HT1080 (cell line): Measurements from ENCODE around the gene CAMK2A. TPM values are rescaled to one million over a fixed set of nuclear protein-coding genes. Genes with fewer than 3 reads are reported as not detected.

Source experiments
- DNase-seq: peaks from one replicate; pipeline ENCODE4 v3.0.0-alpha.2; 2015; ENCODE audit warnings: low read depth
- total RNA-seq: library from RNA; depleted of rRNA; stranded (reverse); fragments of >200 nt; shearing (Covaris generic); gene quantifications from 2 replicates; pipeline ENCODE4 v1.2.3, GENCODE V29; 2014

CAMK2A gene
- total RNA-seq, 1 experiment from 2014 or later: not detected

DNA sequence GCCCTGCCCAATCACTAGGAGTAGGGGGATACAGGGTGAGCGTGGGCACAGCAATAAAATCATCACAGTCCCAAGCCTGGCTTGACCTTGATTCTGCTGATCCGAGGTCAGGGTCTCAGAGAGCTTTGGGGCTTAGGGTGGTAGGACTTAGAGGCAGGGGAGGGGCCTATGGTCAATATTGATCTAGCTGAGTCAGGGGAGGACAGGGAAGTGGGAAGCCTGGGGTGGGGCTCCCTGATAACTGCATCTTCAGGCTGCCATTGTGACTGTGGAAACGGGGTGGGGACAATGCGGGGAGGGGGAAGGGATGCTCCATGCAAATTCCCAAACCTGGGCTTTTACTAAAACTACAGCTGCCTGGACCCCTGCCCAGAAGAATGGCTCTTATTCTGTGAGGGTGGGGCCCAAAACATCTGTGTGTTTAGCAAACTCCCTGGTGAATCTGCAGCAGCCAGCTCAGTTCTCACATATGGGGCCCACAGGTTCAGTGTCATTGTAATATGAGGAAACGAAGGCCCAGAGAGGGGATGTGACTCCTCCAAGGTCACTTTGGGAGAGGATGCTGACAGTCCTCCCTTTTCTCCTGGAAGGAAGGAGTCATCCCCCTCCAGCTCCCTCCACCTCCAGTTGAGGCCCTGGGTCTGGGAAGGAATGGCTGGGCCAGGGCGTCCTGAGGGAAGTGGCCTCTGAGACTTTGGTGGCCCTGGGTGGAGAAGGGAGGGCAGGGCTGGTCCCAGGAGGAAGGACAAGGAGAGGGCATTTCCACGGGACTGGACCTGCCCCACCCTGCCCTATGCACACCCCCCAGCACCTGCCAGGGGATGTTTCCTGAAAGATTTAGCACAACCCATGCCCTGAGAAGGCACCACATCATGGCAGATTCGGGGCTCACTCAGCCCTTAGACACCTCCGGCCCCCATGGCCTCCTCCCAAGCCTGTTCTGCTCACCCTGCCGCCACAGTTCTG is 73.3 kb downstream of the CAMK2A start:
- no peak for DNase-seq

DNA sequence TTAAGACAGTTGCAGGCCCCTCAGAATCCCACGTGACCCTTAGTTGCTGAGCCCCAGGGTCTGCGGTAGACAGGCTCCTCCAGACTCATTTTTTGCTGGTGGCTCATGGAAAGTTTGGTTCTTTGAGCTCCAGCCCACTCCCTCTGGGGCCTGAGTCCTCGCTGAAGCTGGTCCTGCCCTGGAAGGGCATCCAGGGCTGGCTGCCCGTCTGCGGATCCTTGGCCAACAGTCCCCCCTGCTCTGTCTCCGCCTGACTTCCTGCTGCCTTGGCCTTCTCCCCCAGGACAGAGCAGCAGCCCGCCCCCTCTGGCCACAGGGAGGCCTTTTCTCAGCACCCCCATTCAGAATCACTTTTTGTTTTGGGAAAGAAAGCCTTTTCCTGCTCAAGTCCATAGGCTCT is 75.3 kb downstream of the CAMK2A start:
- no peak for DNase-seq

DNA sequence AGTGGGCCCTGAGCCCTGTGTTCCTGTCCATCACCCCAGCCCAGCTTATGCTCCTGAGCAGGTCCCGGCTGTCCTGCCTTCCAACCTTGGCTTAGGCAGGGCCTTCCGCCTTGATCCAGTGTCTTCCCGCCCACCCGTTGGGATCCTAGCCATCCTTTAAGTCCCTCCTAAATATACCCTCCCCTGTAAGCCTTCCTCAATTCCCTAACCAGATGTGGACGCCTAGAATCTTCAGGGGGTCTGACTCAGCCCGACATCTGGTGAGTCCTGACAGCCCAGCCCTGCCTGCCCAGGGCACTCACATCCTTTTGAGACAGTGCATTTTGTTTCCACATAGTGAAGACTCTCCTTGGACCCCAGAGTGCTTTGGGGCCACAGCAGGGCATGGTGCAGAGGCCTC is 76.0 kb downstream of the CAMK2A start:
- DNase-seq: peak; percentile 18

DNA sequence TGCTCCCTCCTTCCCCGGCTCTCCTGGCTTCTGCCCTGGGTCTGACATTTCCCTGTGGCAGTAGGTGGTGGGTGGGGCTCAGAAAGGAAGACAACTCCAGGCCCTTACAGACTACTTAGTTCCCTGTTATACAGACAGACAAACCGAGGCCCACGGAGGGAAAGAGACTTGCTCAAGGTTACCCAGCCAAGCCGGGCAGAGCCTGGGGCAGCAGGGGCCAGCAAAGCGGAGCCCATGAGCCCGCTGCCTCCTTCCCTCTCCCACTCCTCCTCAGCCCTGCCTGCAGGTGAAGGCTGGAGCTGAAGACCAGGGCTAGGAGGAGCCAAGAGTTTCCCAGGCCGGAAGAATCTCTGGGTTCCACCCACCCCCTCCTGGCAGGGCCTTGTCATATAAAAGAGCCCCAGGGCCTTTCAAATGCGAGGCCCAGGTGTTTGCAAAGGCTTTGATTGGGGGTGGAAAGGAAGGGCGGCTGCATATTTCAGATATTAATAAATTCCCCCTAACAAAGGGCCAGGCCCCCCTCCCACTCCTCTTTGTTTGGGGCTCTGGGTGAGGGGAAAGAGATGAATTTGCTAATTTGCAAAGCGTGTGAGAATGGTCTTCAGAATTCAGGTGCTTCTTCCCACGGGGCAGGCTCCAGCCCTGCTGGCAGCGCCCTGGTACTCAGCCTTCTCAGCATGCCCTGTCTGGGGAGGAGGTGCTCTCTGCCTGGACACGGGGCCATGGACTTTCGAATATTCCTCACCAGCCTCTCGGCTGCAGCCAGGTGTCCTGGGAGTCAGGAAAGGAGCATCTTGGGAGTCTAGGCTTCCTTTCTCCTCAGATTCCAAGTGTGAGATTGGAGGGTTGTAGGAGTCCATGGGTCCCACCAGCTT is 78.2 kb downstream of the CAMK2A start:
- no peak for DNase-seq

GRCh38 chr5:150210644-150211043 is 78.9 kb downstream of the CAMK2A start:
- DNase-seq: no peak

DNA sequence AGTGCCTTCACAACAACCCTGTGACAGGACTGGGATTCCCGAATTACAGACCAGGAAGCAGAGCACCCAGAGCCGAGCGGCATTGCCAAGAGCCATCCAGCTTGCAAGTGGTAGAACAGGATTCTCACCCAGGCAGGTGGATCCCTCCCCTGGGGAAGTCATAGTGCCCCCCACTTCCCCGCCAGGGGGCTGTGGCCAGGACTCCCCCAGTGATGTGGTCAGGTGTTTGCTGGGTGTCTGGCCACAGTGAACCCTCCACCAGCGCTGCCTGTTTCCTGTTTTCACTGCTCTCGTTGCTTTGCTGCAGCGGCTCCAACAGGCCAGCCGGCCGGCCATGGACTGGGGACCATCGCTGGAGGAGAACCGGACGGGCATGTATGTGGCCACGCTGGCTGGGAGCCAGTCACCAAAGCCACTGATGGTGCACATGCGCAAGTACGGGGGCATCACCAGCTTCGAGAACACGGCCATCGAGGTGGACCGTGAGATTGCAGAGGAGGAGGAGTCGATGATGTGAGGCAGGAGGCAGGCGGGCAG is 80.4 kb downstream of the CAMK2A start:
- peak; percentile 81 for DNase-seq

DNA sequence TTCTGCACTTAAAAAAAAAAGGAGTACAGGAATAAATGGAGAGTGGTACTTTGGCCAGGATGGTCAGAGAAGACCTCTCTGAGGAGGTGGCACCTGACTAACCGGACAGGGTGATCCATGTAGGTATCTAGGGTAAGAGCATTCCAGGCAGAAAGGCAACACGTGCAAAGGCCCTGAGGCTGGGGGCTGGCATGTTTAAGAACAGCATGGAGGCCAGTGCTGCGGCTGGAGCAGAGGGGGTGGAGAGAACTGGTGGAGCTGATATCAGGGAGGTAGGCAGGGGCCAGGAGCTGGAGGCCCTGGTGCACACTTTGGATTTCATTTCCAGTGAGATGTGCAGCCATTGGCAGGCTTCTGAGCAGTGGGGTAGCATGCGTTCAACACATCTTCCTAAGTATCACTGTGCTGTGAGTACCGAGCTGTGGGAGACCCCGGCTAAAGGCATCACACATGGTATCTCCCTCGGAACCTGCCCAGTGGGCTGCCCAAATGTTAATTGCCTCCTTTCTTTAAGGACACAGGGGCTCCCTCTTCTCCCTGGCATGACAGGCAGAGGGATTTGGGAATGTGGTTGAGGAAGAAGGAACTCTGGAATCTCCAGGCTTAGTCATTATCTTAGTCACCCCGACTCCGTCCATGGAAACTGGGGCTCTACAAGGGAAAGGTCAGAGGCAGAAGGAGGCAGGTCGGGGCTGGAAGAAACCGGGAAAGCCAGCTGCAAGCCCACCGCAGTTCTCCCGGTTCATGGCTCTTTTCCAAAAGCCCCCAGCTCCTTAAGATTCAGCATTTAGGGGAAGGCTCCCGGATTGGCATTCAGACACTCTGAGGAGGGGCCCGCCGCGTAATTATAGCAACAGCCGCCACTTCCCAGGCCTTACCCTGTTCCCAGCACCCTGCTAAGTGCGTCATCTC is 81.1 kb downstream of the CAMK2A start:
- peak; percentile 89 for DNase-seq

DNA sequence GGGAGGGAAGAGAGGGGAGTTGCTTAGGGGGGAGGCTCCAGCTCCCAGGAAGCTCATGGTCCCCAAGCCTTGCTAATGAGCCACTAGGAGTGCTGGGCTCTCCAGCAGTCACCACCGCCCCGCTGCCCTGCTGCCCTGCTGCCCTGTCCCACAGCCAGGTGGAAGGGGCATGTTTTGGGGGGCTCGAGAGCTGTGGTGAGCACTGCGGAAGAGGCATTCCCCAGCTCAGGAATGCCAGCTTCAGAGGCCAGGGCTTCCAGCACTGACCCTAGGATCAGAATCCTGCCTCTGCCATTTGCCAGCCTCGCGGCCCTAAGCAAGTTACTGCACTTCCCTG is 82.8 kb downstream of the CAMK2A start:
- DNase-seq: no peak

- DNase-seq: no peak
Measured at GRCh38 chr5:150206098-150206778, 83.3 kb downstream of the CAMK2A start.

DNA sequence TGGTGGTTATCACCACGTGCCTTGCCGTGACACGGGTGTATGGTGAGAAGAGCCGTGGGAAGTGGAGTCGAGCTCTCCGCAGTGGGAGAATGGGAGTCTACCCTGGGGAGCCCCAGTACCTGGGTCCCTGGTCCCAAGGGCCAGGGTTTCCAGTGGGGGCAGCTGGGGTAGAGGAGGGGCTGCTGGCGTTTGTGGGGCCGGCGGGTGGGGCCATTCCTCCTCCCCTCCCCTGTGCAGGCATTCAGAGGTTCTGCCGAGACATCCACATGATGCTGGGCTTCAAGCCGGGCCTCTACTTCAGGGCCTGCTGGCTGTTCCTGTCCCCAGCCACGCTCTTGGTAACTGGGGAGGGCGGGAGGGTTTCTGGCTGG is 85.0 kb downstream of the CAMK2A start:
- DNase-seq: no peak

- DNase-seq: no peak
Measured at GRCh38 chr5:150203832-150204589, 85.6 kb downstream of the CAMK2A start.

- no peak for DNase-seq
Measured at GRCh38 chr5:150202501-150202900, 87.1 kb downstream of the CAMK2A start.

- DNase-seq: no peak
Measured at GRCh38 chr5:150197476-150197875, 92.1 kb downstream of the CAMK2A start.

DNA sequence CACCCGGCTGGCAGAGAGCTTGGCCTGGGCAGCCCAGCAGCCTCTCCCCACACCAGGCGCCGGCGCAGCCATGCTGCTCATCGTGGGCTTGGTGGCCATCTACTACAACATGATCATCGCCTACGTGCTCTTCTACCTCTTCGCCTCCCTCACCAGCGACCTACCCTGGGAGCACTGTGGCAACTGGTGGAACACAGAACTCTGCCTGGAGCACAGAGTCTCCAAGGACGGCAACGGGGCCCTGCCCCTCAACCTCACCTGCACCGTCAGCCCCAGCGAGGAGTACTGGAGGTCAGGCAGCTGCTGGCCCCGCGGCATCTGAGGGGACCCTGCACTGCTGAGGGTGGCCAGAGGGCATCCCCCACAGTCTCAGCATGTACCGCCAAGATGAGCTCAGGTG is 92.6 kb downstream of the CAMK2A start:
- DNase-seq: no peak

DNA sequence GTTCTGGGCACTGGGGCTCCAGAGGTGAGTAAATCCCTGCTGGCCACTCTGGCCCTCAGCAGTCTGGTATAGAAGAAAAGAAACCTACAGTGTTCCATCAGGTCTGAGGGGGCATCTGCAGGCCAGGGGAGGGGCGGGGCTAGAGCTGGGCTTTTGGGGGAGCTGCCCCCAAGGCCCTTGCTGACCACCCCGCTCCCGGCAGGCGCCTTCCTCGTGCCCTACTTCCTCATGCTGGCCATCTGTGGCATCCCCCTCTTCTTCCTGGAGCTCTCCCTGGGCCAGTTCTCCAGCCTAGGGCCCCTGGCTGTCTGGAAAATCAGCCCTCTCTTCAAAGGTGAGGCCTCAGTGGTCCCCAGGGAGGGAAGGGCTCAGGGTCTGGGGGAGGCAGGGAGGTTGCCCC is 93.1 kb downstream of the CAMK2A start:
- DNase-seq: no peak

- no peak for DNase-seq
Measured at GRCh38 chr5:150195736-150196485, 93.7 kb downstream of the CAMK2A start.

GRCh38 chr5:150192462-150192861 is 97.1 kb downstream of the CAMK2A start:
- DNase-seq: no peak

- DNase-seq: no peak
Measured at GRCh38 chr5:150190987-150191386, 98.6 kb downstream of the CAMK2A start.

- no peak for DNase-seq
Measured at GRCh38 chr5:150190503-150190979, 99.0 kb downstream of the CAMK2A start.
